Right ventricle myocardium inferior (tissue), 1 donor: ENCODE results near the gene MGRN1. TPM values are rescaled to one million over a fixed set of nuclear protein-coding genes. Genes with fewer than 3 reads are reported as not detected.
A peak's percentile ranks its signal among the peaks of the same experiment; 100 is the strongest.
"Not testable (repeated sequence)": the region's sequence is repeated elsewhere in the genome, so short reads cannot be mapped to it uniquely, and the experiment has no call there.

Experiments used
- ATAC-seq: fragments of 200-7000 bp; cut with Tn5 transposase; one replicate; pipeline ENCODE4 v1.9.1; 2020; ENCODE audit warnings: mild to moderate bottlenecking, moderate library complexity
- DNase-seq: peaks from one replicate; pipeline ENCODE4 v3.0.0; 2021; ENCODE audit errors: missing footprints
- intact Hi-C: fragments of 100-400 bp; cut with DNase I; formaldehyde crosslinking; loops from one replicate; pipeline ENCODE4 v1.11.0; 2022
- microRNA-seq: library from miRNA; unstranded; fragments of <30 nt; microRNA quantifications from one replicate; pipeline ENCODE4 v1.2.0, GENCODE V29; 2020
- total RNA-seq: library from RNA; stranded (reverse); fragmentation: NEBNext Ultra II Directional; extraction: Animal tissue kit (Norgen Biotek cat#: 25700); gene quantifications from one replicate; pipeline ENCODE4 v1.2.1, GENCODE V29; 2021
- donor health status: DM: no; HTN: yes; CAD: no; lungs with severe emphysema.

MGRN1 gene
- total RNA-seq, 1 donor from 2014 or later: 32.2 TPM

- DNase-seq (peak; percentile 97), ATAC-seq (peak; percentile 98)
- intact Hi-C loops: loop anchor here (5.0 to 10.0 kb wide), 3 partner anchors 68 to 223 kb away; partner anchors contain the start of genes ROGDI and SEC14L5
Observed at GRCh38 chr16:4734063-4734729, 109.6 kb downstream of the MGRN1 start, which contains the start of the genes ANKS3 and DNAAF8. ANKS3 (minus strand) TSS chr16:4734271; CDS start chr16:4730149, 4,122 bp downstream. DNAAF8 (plus strand) TSS chr16:4734537; CDS start chr16:4736515, 1,978 bp downstream.

- ATAC-seq (peak; percentile 82), DNase-seq (peak; percentile 95)
- intact Hi-C loops: loop anchor here (5.0 to 10.0 kb wide), 3 partner anchors 67 to 222 kb away; partner anchors contain the start of genes ROGDI and SEC14L5
Observed at GRCh38 chr16:4734730-4735535, 110.3 kb downstream of the MGRN1 start.

GRCh38 chr16:4736546-4736945, 111.9 kb downstream of the MGRN1 start:
- intact Hi-C loops: loop anchor here (10.0 kb wide), 1 partner anchor 118 kb away; no protein-coding TSS in a partner anchor
- DNase-seq (no peak), ATAC-seq (no peak)

- ATAC-seq (no peak), DNase-seq (no peak)
- intact Hi-C loops: loop anchor here (10.0 kb wide), 1 partner anchor 117 kb away; no protein-coding TSS in a partner anchor
Observed at GRCh38 chr16:4737545-4737944, 112.9 kb downstream of the MGRN1 start.

GRCh38 chr16:4738370-4738769, 113.7 kb downstream of the MGRN1 start:
- ATAC-seq: not testable (repeated sequence)
- intact Hi-C loops: loop anchor here (10.0 kb wide), 1 partner anchor 116 kb away; no protein-coding TSS in a partner anchor

More at GRCh38 chr16:4738370-4738769, 113.7 kb downstream of the MGRN1 start:
- DNase-seq: not testable (repeated sequence)

Small RNAs within 50 kb of the gene (microRNA-seq; reads per million reads assigned to microRNA genes)
- not detected for gene MIR6769A

Other genes starting within 250 kb of the MGRN1 start
- gene CORO7, start 208.2 kb upstream of the MGRN1 start, total RNA-seq: 11.6 TPM
- 71.4 TPM for gene DNAJA3, start 199.0 kb upstream of the MGRN1 start, total RNA-seq
- gene NMRAL1, start 150.2 kb upstream of the MGRN1 start, total RNA-seq: 26.0 TPM
- gene HMOX2, start 148.4 kb upstream of the MGRN1 start, total RNA-seq: 126 TPM
- gene CDIP1, start 86.1 kb upstream of the MGRN1 start, total RNA-seq: 46.3 TPM
- 0.05 TPM for gene C16orf96, start 68.5 kb upstream of the MGRN1 start, total RNA-seq
- gene UBALD1, start 9.9 kb upstream of the MGRN1 start, total RNA-seq: 26.2 TPM
- 52.3 TPM for gene NUDT16L1, start 68.7 kb downstream of the MGRN1 start, total RNA-seq
- gene ANKS3, start 109.4 kb downstream of the MGRN1 start, total RNA-seq: 9.1 TPM
- gene DNAAF8, start 109.7 kb downstream of the MGRN1 start, total RNA-seq: 1.5 TPM
- 6.5 TPM for gene ZNF500, start 142.3 kb downstream of the MGRN1 start, total RNA-seq
- not detected for gene SEPTIN12, start 163.5 kb downstream of the MGRN1 start, total RNA-seq
- gene SMIM22, start 170.5 kb downstream of the MGRN1 start, total RNA-seq: not detected
- 102 TPM for gene ROGDI, start 177.8 kb downstream of the MGRN1 start, total RNA-seq
- gene GLYR1, start 222.5 kb downstream of the MGRN1 start, total RNA-seq: 88.8 TPM
- gene UBN1, start 222.7 kb downstream of the MGRN1 start, total RNA-seq: 45.2 TPM